Stimulated activated CD8-positive, alpha-beta memory T cell treated with anti-CD3 and anti-CD28 coated beads, Interleukin-7, amount 100 ng/mL, for 4 hours (primary cell): ENCODE measurements around the gene USP5.
A peak's percentile ranks its signal among the peaks of the same experiment; 100 is the strongest.

ENCODE experiments used
- DNase-seq, 2 donors: peaks; one replicate each; pipeline ENCODE4 v3.0.0-alpha.2; 2020; ENCODE audit warnings: low read depth in 2 of 2

USP5 gene

GRCh38 chr12:6851921-6852650 lies at the start of gene USP5:
USP5 (plus strand) TSS chr12:6852150; CDS start chr12:6852180, 30 bp downstream.
- DNase-seq, result peak; percentile 98 to 99

- DNase-seq, result no peak
Observed at GRCh38 chr12:6807170-6807569, 44.8 kb upstream of the USP5 start.

GRCh38 chr12:6809056-6809455 lies 42.9 kb upstream of the USP5 start:
- no peak for DNase-seq

GRCh38 chr12:6810758-6811157 lies 41.2 kb upstream of the USP5 start:
- no peak for DNase-seq

GRCh38 chr12:6813363-6813762 lies 38.6 kb upstream of the USP5 start:
- DNase-seq, result no peak

GRCh38 chr12:6816598-6816997 lies 35.4 kb upstream of the USP5 start:
- no peak for DNase-seq

- DNase-seq, result no peak
Observed at GRCh38 chr12:6817098-6817497, 34.9 kb upstream of the USP5 start.

GRCh38 chr12:6817662-6818157 lies 34.2 kb upstream of the USP5 start:
- no peak for DNase-seq

GRCh38 chr12:6818222-6818621 lies 33.7 kb upstream of the USP5 start:
- DNase-seq, result no peak

- no peak for DNase-seq
Observed at GRCh38 chr12:6818645-6819044, 33.3 kb upstream of the USP5 start.

GRCh38 chr12:6819106-6820030 lies 32.6 kb upstream of the USP5 start:
- DNase-seq, result no peak

- no peak for DNase-seq
Observed at GRCh38 chr12:6820166-6820565, 31.8 kb upstream of the USP5 start.

- no peak for DNase-seq
Observed at GRCh38 chr12:6821591-6822425, 30.1 kb upstream of the USP5 start, which contains the start of gene GPR162. GPR162 (plus strand) TSS chr12:6821821; CDS start chr12:6823899, 2,078 bp downstream.

- DNase-seq, result no peak
Observed at GRCh38 chr12:6822426-6823135, 29.4 kb upstream of the USP5 start.

- DNase-seq, result no peak
Observed at GRCh38 chr12:6823182-6824084, 28.5 kb upstream of the USP5 start.

- DNase-seq, result no peak
Observed at GRCh38 chr12:6824085-6824775, 27.7 kb upstream of the USP5 start.

GRCh38 chr12:6824901-6825381 lies 27.0 kb upstream of the USP5 start:
- no peak for DNase-seq

- DNase-seq, result peak; percentile 41 to 48
Observed at GRCh38 chr12:6825398-6826124, 26.4 kb upstream of the USP5 start.
